Body of pancreas (tissue), 4 donors: ENCODE measurements around the gene TSEN2. TPM values are rescaled to one million over a fixed set of nuclear protein-coding genes. Genes with fewer than 3 reads are reported as not detected.

Experiments used
- ATAC-seq: fragments of 150-250 bp; one replicate; pipeline ENCODE4 v1.9.1; 2016
- DNase-seq, 4 donors: peaks; one replicate each; pipeline ENCODE4 v3.0.0-alpha.2; 2019
- H3K27ac ChIP-seq, 4 donors: fragments of 200-600 bp; sonication (generic); 1 replicate in 3 of 4; 2 replicates in 1 of 4; pipeline versions ENCODE4 v1.5.1 to v1.6.1; 2016 to 2019; ENCODE audit warnings: mild to moderate bottlenecking in 1 of 4, mixed read lengths in 1 of 4, moderate library complexity in 1 of 4
- H3K27me3 ChIP-seq, 2 donors: fragments of 200-600 bp; sonication (generic); one replicate each; pipeline ENCODE4 v1.6.0; 2016; ENCODE audit warnings: mild to moderate bottlenecking in 1 of 2
- H3K36me3 ChIP-seq, 2 donors: fragments of 200-600 bp; sonication (generic); replicated peaks in 1 of 2; 2 replicates each; pipeline ENCODE4 v1.5.1; 2016; ENCODE audit warnings: low read depth in 2 of 2; ENCODE audit not compliant: insufficient read depth in 1 of 2
- H3K4me1 ChIP-seq: fragments of 200-600 bp; sonication (generic); one replicate; pipeline ENCODE4 v1.6.0; 2016
- H3K4me3 ChIP-seq, 2 donors: fragments of 200-600 bp; sonication (generic); 1 replicate in 1 of 2; 2 replicates in 1 of 2; pipeline ENCODE4 v1.5.1; 2016 to 2019
- H3K9me3 ChIP-seq, 3 donors: fragments of 200-600 bp; sonication (generic); 1 replicate in 2 of 3; 2 replicates in 1 of 3; pipeline ENCODE4 v1.5.1; 2016
- POLR2A ChIP-seq, 3 donors: fragments of 450-650 bp; IDR thresholded peaks; one replicate each; pipeline ENCODE4 v1.6.1; 2016; ENCODE audit warnings: antibody characterized with exemption in 3 of 3, mild to moderate bottlenecking in 2 of 3
- WGBS, 2 donors: methylation state at CpG; one replicate each; pipeline ENCODE4 v1.1.5; 2017; 5-methylcytosine and 5-hydroxymethylcytosine counted together
- intact Hi-C: fragments of 100-400 bp; cut with DNase I; formaldehyde crosslinking; loops from one replicate; pipeline ENCODE4 v1.15.1; 2023
- total RNA-seq, 2 donors: library from RNA; depleted of rRNA; stranded (reverse); fragments of >200 nt; gene quantifications; one replicate each; pipeline ENCODE4 v1.1.0, GENCODE V29; 2016
- TF ChIP-seq, protein P1 (sequence below), 7 experiments: fragments of 450-650 bp in 4 of 7; fragments of 200-600 bp in 3 of 7; sonication (generic) in 3 of 7; IDR thresholded peaks; one replicate each; pipeline ENCODE4 v1.5.1; 2016 to 2019; ENCODE audit warnings: antibody characterized with exemption in 7 of 7

The TSEN2 gene
- total RNA-seq, 2 donors from 2014 or later, result 14.8 to 20.8 TPM

DNA sequence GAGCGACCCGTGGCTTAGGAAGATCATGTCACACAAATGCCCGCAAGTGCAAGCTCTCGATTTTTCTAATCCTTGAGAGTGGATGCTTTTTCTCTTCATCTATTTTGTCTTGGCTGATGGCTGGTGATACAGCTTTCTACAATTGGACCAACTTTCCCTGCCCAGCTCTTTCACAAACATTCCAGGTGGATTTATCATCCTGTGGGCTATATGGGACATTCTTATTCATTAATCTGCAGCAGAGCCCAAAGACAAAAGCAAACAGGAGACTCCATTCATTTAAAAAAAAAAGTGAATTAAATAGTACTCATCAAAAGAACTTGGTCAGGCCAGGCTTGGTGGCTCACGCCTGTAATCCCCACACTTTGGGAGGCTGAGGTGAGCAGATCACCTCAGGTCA is 14.2 kb upstream of the TSEN2 start:
- Histone ChIP-seq H3K4me3 (no peak overlapping the region), H3K9me3 (no peaks in the 10 kb centered on the region), H3K4me1 (no peaks in the 10 kb centered on the region), H3K36me3 (no peaks in the 10 kb centered on the region), H3K27me3 (no peaks in the 10 kb centered on the region), H3K27ac (no peak overlapping the region)
- DNase-seq, result no peak
- intact Hi-C loops, result loop anchor here (5.0 kb wide), 1 partner anchor 338 kb away; no protein-coding TSS in a partner anchor
- ATAC-seq, result no peak
- 61 to 71% methylated on average over 5 of the region's 5 CpGs for WGBS, 2 donors
- TF ChIP-seq POLR2A (IDR thresholded peaks at IDR 0.05), result no peak
- TF ChIP-seq, protein P1, sequence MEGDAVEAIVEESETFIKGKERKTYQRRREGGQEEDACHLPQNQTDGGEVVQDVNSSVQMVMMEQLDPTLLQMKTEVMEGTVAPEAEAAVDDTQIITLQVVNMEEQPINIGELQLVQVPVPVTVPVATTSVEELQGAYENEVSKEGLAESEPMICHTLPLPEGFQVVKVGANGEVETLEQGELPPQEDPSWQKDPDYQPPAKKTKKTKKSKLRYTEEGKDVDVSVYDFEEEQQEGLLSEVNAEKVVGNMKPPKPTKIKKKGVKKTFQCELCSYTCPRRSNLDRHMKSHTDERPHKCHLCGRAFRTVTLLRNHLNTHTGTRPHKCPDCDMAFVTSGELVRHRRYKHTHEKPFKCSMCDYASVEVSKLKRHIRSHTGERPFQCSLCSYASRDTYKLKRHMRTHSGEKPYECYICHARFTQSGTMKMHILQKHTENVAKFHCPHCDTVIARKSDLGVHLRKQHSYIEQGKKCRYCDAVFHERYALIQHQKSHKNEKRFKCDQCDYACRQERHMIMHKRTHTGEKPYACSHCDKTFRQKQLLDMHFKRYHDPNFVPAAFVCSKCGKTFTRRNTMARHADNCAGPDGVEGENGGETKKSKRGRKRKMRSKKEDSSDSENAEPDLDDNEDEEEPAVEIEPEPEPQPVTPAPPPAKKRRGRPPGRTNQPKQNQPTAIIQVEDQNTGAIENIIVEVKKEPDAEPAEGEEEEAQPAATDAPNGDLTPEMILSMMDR (IDR thresholded peaks at IDR 0.05), result no peak

GRCh38 chr3:12470680-12471079 is 13.6 kb upstream of the TSEN2 start:
- H3K36me3 ChIP-seq, result no peaks in the 10 kb centered on the region
- no peak overlapping the region for H3K4me3 ChIP-seq
- WGBS, 2 donors, result 75 to 92% methylated on average over 3 of the region's 3 CpGs
- intact Hi-C loops, result loop anchor here (5.0 kb wide), 1 partner anchor 338 kb away; no protein-coding TSS in a partner anchor
- no peak for TF ChIP-seq POLR2A (IDR thresholded peaks at IDR 0.05)
- TF ChIP-seq, protein P1 (IDR thresholded peaks at IDR 0.05), result no peak
- no peak overlapping the region for H3K27ac ChIP-seq
- H3K4me1 ChIP-seq, result no peaks in the 10 kb centered on the region
- no peaks in the 10 kb centered on the region for H3K9me3 ChIP-seq
- ATAC-seq (no peak), DNase-seq (no peak)
- H3K27me3 ChIP-seq, result no peaks in the 10 kb centered on the region

DNA sequence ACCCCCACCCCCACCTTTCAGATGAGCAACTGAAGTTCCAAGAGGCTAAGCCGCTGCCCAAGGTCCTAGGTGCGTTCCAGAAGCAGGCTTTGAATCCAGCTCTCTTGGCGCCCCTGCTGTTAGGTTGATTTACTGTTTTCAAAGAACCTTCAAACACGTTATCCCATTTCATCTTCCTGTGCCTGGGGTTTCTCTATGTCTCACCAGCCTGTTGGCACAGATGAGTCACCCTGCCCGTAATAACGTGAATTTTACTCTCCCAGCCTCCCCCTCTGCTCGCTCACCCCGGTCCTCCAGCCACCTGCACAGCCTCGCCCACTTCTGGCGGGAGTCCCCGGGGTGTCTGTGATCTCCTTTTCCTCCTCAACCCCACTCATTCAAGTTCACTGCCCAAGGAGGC is 13.0 kb upstream of the TSEN2 start:
- Histone ChIP-seq H3K4me1 (no peaks in the 10 kb centered on the region), H3K27me3 (no peaks in the 10 kb centered on the region), H3K9me3 (no peaks in the 10 kb centered on the region), H3K4me3 (no peak overlapping the region), H3K36me3 (no peaks in the 10 kb centered on the region), H3K27ac (no peak overlapping the region)
- WGBS, 2 donors, result 72 to 77% methylated on average over 11 of the region's 11 CpGs
- DNase-seq (no peak), ATAC-seq (no peak)
- TF ChIP-seq, protein P1 (IDR thresholded peaks at IDR 0.05), result no peak
- no peak for TF ChIP-seq POLR2A (IDR thresholded peaks at IDR 0.05)
- intact Hi-C loops, result loop anchor here (5.0 kb wide), 1 partner anchor 339 kb away; no protein-coding TSS in a partner anchor

GRCh38 chr3:12472000-12472610 is 12.2 kb upstream of the TSEN2 start:
- no peak overlapping the region for H3K4me3 ChIP-seq
- H3K27ac ChIP-seq, result no peak overlapping the region
- intact Hi-C loops, result loop anchor here (5.0 kb wide), 1 partner anchor 340 kb away; no protein-coding TSS in a partner anchor

More at GRCh38 chr3:12472000-12472610, 12.2 kb upstream of the TSEN2 start:
- no peak for TF ChIP-seq POLR2A (IDR thresholded peaks at IDR 0.05)
- TF ChIP-seq, protein P1 (IDR thresholded peaks at IDR 0.05), result no peak
- Histone ChIP-seq H3K4me1 (no peaks in the 10 kb centered on the region), H3K9me3 (no peaks in the 10 kb centered on the region), H3K36me3 (no peaks in the 10 kb centered on the region), H3K27me3 (no peaks in the 10 kb centered on the region)
- WGBS, 2 donors, result 78 to 80% methylated on average over 11 of the region's 11 CpGs
- ATAC-seq, result no peak
- DNase-seq, result no peak
